ENCODE data around the gene KAZN. TPM values are rescaled to one million over a fixed set of nuclear protein-coding genes. Genes with fewer than 3 reads are reported as not detected.

KAZN gene
- total and polyA plus RNA-seq, 2 experiments from 2014 or later = 7.9 to 15.6 TPM

DNA sequence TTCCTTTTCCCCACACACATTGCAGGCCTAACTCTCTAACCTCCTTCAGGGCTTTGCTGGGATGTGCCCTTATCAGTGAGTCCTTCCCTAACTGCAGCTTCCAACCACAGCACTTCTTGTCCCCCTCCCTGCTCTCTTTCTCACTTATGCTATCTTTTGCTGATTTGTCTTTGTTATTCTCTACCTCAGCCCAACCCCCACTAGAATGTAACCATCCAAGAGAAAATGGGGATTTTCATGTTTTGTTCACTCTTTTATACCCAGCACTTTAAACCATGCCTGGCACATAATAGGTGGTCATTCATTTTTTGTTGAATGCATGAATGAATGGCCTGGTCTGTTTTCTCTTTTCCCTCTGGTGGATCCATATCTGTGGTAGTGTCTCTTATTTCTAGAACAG is 243.5 kb downstream of the KAZN start:
- no peak for DNase-seq (ENCODE audit: low spot score)
- Histone ChIP-seq H3K27me3 (no peaks in the 10 kb centered on the region), H4K20me1 (ENCODE audit: insufficient read depth, poor library complexity, severe bottlenecking) (no peaks in the 10 kb centered on the region), H3K4me3 (no peak overlapping the region), H3K4me1 (ENCODE audit: insufficient read depth) (no peaks in the 10 kb centered on the region), H3K4me2 (no peak overlapping the region), H3K27ac (no peak overlapping the region), H3K9me3 (ENCODE audit: low read depth) (peaks cover 7% of the 10 kb centered on the region), H3K36me3 (replicated peaks; ENCODE audit: insufficient read depth, low read depth) (no peaks in the 10 kb centered on the region), H2AFZ (no peak overlapping the region), H3K9me2 (replicated peaks; ENCODE audit: insufficient read depth) (no peaks in the 10 kb centered on the region), H3K79me2 (no peaks in the 10 kb centered on the region)
- TF ChIP-seq EZH2phosphoT487 (IDR thresholded peaks at IDR 0.05; ENCODE audit: low read depth, severe bottlenecking, unreplicated experiment) = no peak
- no peak for TF ChIP-seq EZH2 (IDR thresholded peaks at IDR 0.05; ENCODE audit: borderline replicate concordance)
- TF ChIP-seq, protein P1, sequence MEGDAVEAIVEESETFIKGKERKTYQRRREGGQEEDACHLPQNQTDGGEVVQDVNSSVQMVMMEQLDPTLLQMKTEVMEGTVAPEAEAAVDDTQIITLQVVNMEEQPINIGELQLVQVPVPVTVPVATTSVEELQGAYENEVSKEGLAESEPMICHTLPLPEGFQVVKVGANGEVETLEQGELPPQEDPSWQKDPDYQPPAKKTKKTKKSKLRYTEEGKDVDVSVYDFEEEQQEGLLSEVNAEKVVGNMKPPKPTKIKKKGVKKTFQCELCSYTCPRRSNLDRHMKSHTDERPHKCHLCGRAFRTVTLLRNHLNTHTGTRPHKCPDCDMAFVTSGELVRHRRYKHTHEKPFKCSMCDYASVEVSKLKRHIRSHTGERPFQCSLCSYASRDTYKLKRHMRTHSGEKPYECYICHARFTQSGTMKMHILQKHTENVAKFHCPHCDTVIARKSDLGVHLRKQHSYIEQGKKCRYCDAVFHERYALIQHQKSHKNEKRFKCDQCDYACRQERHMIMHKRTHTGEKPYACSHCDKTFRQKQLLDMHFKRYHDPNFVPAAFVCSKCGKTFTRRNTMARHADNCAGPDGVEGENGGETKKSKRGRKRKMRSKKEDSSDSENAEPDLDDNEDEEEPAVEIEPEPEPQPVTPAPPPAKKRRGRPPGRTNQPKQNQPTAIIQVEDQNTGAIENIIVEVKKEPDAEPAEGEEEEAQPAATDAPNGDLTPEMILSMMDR (IDR thresholded peaks at IDR 0.05; ENCODE audit: poor library complexity) = no peak

DNA sequence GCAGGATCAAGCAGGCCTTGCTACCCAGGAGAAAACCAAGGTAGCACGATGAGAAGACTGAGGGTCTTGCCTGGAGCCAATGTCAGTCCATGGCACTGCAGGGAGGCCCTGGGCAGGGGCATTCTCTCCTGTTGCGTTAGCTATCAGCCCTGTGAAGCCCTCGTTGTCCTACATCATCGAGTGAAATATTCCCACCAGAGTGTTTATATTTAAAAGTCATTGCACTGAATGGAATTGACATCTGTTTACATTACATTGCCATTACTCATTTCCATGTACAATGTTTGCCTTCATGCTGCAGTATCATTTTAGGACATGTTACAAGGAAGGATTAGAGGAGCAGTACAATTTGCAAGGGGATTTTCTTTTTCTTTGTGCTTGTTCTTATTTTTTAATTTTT is 243.9 kb downstream of the KAZN start:
- Histone ChIP-seq H3K4me1 (ENCODE audit: insufficient read depth) (no peaks in the 10 kb centered on the region), H3K4me2 (no peak overlapping the region), H4K20me1 (ENCODE audit: insufficient read depth, poor library complexity, severe bottlenecking) (no peaks in the 10 kb centered on the region), H3K9me2 (replicated peaks; ENCODE audit: insufficient read depth) (no peaks in the 10 kb centered on the region), H3K36me3 (replicated peaks; ENCODE audit: insufficient read depth, low read depth) (no peaks in the 10 kb centered on the region), H3K9me3 (ENCODE audit: low read depth) (peaks cover 7% of the 10 kb centered on the region), H3K27me3 (no peaks in the 10 kb centered on the region), H2AFZ (no peak overlapping the region), H3K79me2 (no peaks in the 10 kb centered on the region), H3K27ac (no peak overlapping the region), H3K4me3 (no peak overlapping the region)
- no peak for DNase-seq (ENCODE audit: low spot score)
- no peak for TF ChIP-seq EZH2 (IDR thresholded peaks at IDR 0.05; ENCODE audit: borderline replicate concordance)
- TF ChIP-seq EZH2phosphoT487 (IDR thresholded peaks at IDR 0.05; ENCODE audit: low read depth, severe bottlenecking, unreplicated experiment) = no peak
- TF ChIP-seq, protein P1 (IDR thresholded peaks at IDR 0.05; ENCODE audit: poor library complexity) = no peak
- 79% methylated on average over 4 of the region's 4 CpGs for WGBS (ENCODE audit: low lambda C conversion rate, missing lambda C conversion rate)

DNA sequence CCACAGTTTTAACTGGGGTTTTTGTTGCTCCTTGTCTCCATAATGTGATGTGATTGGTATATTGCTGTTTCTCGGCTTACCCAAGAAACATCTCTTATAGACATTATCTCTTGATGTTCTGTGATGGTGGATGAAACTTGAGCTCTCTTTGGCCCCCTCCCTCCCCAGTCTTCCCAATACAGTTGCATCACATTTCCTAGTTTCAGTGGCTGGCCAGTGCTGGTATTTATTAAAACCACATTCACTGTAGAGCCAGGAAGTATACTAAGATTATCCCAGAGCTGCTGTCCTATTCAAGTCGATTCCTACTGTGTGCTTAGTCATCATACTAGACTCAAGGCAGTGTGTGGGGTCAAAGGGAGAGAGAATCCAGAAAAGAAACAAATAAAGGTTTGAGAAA is 244.4 kb downstream of the KAZN start:
- Histone ChIP-seq H4K20me1 (ENCODE audit: insufficient read depth, poor library complexity, severe bottlenecking) (no peaks in the 10 kb centered on the region), H3K9me2 (replicated peaks; ENCODE audit: insufficient read depth) (no peaks in the 10 kb centered on the region), H3K4me3 (no peak overlapping the region), H3K4me2 (no peak overlapping the region), H3K4me1 (ENCODE audit: insufficient read depth) (no peaks in the 10 kb centered on the region), H3K79me2 (no peaks in the 10 kb centered on the region), H3K36me3 (replicated peaks; ENCODE audit: insufficient read depth, low read depth) (no peaks in the 10 kb centered on the region), H2AFZ (no peak overlapping the region), H3K27ac (peak overlapping the region; percentile 62), H3K9me3 (ENCODE audit: low read depth) (peaks cover 7% of the 10 kb centered on the region), H3K27me3 (no peaks in the 10 kb centered on the region)
- 74% methylated on average over 2 of the region's 2 CpGs for WGBS (ENCODE audit: low lambda C conversion rate, missing lambda C conversion rate)
- TF ChIP-seq EZH2 (IDR thresholded peaks at IDR 0.05; ENCODE audit: borderline replicate concordance) = no peak
- TF ChIP-seq, protein P1 (IDR thresholded peaks at IDR 0.05; ENCODE audit: poor library complexity) = no peak
- TF ChIP-seq EZH2phosphoT487 (IDR thresholded peaks at IDR 0.05; ENCODE audit: low read depth, severe bottlenecking, unreplicated experiment) = no peak
- DNase-seq (ENCODE audit: low spot score) = no peak

DNA sequence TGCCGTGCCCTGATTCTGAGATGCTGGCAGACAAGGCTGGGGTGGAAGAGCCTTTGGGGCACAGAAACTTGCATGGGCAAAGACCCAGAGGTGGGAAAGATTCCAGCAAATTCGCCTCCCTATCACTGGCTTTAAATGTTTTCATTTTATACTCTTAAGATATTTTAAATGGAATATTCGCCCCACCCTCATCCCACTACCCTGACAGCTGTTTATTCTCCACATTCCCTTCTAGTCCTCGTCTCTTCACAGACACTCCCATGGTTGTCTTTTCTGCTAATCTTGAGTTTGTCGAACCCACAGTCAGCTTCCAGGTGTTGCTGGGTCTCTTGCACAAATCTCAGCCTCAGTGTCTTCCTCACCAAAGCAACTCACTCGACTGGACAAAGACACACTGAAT is 245.0 kb downstream of the KAZN start:
- 85% methylated on average over 6 of the region's 6 CpGs for WGBS (ENCODE audit: low lambda C conversion rate, missing lambda C conversion rate)
- H2AFZ ChIP-seq = no peak overlapping the region
- no peaks in the 10 kb centered on the region for H3K4me1 ChIP-seq (ENCODE audit: insufficient read depth)
- H3K4me3 ChIP-seq = no peak overlapping the region
- no peak for DNase-seq (ENCODE audit: low spot score)
- H3K27me3 ChIP-seq = no peaks in the 10 kb centered on the region
- H3K9me3 ChIP-seq (ENCODE audit: low read depth) = peaks cover 7% of the 10 kb centered on the region
- no peaks in the 10 kb centered on the region for H4K20me1 ChIP-seq (ENCODE audit: insufficient read depth, poor library complexity, severe bottlenecking)
- H3K79me2 ChIP-seq = no peaks in the 10 kb centered on the region
- no peak overlapping the region for H3K4me2 ChIP-seq
- H3K9me2 ChIP-seq (replicated peaks; ENCODE audit: insufficient read depth) = no peaks in the 10 kb centered on the region
- TF ChIP-seq EZH2 (IDR thresholded peaks at IDR 0.05; ENCODE audit: borderline replicate concordance) (no peak), EZH2phosphoT487 (IDR thresholded peaks at IDR 0.05; ENCODE audit: low read depth, severe bottlenecking, unreplicated experiment) (no peak)
- TF ChIP-seq, protein P1 (IDR thresholded peaks at IDR 0.05; ENCODE audit: poor library complexity) = no peak
- peak overlapping the region; percentile 62 for H3K27ac ChIP-seq
- H3K36me3 ChIP-seq (replicated peaks; ENCODE audit: insufficient read depth, low read depth) = no peaks in the 10 kb centered on the region
